ENCODE results near the gene HEXIM2. TPM values are rescaled to one million over a fixed set of nuclear protein-coding genes. Genes with fewer than 3 reads are reported as not detected.

Gene HEXIM2
- total and polyA plus RNA-seq, 2 of the 13 experiments (the other 11 are each of a cell fraction or from before 2014, with no cell fraction given): 27.1 to 32.4 TPM

GRCh38 chr17:45148183-45149036, 13.3 kb upstream of the HEXIM2 start, which contains the start of gene HEXIM1 (continued):
- peak; percentile 74; the same call in 1 of the 2 replicates for TF ChIP-seq HNF1A (IDR thresholded peaks at IDR 0.05; ENCODE audit: low read depth)
- TF ChIP-seq HNF1A (CRISPR knock-in tag; IDR thresholded peaks at IDR 0.05; ENCODE audit: borderline replicate concordance): peak; percentile 72
- peak; percentile 88 for TF ChIP-seq ZNF883 (CRISPR knock-in tag; IDR thresholded peaks at IDR 0.05; ENCODE audit: not compliant biosample characterization)
- TF ChIP-seq ZBTB4 (CRISPR knock-in tag; IDR thresholded peaks at IDR 0.05; ENCODE audit: borderline replicate concordance): peak; percentile 68; the same call in 1 of the 2 replicates
- TF ChIP-seq FOSL2 (CRISPR knock-in tag; IDR thresholded peaks at IDR 0.05): peak; percentile 60; the same call in 1 of the 2 replicates
- peak; percentile 86 for TF ChIP-seq TFDP1 (CRISPR knock-in tag; IDR thresholded peaks at IDR 0.05; ENCODE audit: borderline replicate concordance)
- TF ChIP-seq ZNF687 (CRISPR knock-in tag; IDR thresholded peaks at IDR 0.05): peak; percentile 72
- no peak for TF ChIP-seq ATM (IDR thresholded peaks at IDR 0.05; ENCODE audit: borderline replicate concordance)
- TF ChIP-seq MNT (IDR thresholded peaks at IDR 0.05): peak; percentile 59
- no peak for TF ChIP-seq ZNF362 (CRISPR knock-in tag; IDR thresholded peaks at IDR 0.05; ENCODE audit: borderline replicate concordance)
